Measurements from ENCODE around the gene IDNK. TPM values are rescaled to one million over a fixed set of nuclear protein-coding genes. Genes with fewer than 3 reads are reported as not detected.

Gene IDNK
- total RNA-seq, 1 experiment from 2014 or later = 3.2 TPM

DNA sequence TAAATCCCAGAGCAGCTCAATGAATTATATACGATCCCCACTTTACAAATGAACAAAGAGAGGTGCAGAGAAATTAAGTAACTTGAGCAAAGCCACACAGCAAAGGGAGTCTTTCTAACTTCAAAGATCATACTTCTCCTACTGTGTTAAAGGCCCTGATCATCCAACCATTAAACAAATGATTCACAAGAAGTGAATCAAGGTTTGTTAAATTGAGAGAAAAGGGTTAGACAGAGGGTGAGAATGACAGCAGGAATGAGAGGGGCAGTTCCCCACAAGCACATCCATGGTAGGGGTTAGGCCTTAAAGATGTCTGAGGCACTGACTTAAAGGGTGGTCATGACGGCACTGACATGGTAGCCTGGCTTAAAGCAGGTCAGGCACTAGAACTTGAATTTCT lies 10.7 kb downstream of the IDNK start:
- DNase-seq (ENCODE audit: low read depth) = no peak

DNA sequence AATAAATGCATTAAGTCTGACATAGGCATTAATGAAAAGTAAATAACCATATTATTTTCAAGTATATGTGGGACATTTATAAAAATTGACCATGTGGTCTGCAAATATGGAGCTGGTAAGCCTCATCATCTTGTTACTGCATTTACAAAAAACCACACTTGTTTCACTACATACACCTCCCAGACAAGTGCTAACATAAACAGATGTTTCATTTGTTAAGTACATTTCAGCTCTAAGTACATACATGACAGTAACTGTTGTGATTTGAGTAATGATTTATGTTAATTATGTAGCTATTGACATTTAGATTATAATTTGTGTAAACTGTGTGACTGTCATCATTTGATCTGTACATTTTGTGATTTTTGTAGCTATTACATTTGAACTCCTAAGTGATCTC lies 13.9 kb downstream of the IDNK start:
- no peak for DNase-seq (ENCODE audit: low read depth)

DNA sequence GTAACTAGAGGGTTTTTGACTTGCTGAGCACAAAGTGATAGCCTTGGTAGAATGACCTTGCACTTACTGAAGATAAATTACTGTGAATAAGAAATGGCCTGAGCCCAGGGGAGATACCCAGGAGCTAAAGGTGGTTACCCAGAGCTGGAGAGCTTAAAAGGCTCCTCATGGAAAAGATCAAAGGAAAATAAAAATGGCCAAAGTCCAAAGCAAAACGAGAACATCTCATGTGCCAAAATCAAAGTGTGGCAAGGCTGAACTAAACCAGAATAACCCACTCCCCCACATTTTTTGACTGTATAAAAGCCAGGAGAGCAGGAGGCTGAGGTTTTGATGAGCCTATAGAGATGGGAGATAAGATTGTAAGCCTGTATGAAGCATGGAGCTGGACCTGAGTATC lies 14.4 kb downstream of the IDNK start:
- DNase-seq (ENCODE audit: low read depth) = no peak

DNA sequence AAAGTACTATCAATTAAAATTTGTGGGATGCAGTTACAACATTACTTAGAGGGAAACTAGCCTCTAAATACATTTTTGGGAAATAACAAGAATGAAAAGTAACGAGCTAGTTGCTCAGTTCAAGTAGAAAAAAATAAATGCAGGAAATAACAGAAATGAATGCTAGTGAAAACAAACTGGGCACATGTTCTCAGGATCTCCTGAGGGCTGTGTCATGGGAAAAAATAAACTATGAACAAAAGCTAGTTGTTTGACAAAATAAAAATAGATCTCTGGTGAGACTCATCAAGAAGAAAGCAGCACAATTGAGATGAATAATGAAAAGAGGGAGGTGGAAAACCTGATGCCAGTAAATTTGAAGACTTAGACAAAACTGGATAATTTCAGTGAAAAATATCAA lies 16.3 kb downstream of the IDNK start:
- DNase-seq (ENCODE audit: low read depth) = no peak

DNA sequence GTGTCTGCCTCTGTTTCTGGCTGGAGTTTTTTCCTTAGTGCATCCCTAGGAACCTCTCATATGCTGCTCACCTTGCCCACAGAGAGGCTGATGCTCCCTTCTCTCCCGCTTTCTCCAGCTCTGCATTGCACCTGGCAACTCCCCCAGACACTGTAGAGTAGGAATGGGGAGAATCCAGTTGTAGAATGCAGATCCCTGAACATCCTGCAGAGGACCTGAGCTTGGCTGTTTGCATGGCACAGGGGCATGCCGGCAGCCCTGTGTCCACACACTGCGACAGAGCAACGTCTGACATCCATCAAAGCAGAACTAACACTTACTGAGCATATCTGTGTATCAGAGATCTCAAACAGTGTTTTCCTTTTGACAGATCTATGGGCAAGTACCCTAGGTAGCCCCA lies 19.9 kb downstream of the IDNK start:
- DNase-seq (ENCODE audit: low read depth) = no peak

DNA sequence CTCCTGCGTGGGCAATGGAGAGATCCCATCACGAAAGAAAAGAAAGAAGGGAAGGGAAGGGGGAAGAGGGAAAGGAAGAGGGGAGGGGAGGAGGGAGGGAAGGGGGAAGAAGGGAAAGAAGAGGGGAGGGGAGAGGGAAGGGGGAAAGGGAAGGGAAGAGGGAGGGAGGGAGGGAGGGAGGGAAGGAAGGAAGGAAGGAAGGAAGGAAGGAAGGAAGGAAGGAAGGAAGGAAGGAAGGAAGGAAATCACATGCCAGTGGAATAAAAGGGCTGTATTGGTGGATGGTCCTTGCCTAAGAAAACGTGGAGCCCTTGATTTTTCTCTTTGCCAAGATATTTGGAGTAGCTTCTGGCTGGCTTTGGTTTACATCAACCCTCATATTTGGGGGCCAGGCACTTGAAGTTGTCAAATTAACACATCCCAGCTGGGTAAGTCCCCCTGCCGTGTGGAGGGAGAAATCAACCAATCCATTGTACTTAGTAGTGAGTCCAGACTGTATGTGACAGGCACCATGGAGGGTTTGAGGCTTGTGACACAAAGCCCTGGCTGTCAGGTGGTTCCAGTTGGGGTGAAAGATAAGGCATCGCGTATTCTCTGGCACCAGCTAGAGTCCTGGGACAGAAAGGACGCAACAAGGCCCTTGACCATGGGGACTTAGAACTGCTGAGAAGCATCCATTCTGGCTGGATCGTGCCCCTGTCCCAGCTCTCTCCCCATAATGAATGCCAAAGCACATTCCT lies 23.7 kb downstream of the IDNK start:
- no peak for DNase-seq (ENCODE audit: low read depth)

DNA sequence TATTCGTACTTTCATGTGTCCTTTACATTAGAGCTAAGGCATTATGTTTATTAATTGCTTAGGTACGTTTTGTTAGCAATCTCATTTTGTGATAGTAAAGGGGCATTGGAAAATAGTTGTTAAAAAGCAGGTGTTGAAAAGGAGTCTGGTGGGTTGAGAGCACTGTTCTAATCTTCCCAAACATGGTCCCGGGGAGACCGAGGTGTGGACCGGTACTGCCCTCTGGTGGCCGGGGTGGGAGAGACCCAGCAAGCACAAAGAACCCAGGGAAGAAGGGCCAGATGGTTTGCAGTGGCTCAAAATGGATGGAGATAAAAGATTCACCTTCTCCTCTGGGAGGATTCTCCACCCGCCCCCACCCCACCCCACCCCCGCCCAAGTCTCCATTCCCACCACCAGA lies 26.1 kb downstream of the IDNK start:
- DNase-seq (ENCODE audit: low read depth) = peak; percentile 33

DNA sequence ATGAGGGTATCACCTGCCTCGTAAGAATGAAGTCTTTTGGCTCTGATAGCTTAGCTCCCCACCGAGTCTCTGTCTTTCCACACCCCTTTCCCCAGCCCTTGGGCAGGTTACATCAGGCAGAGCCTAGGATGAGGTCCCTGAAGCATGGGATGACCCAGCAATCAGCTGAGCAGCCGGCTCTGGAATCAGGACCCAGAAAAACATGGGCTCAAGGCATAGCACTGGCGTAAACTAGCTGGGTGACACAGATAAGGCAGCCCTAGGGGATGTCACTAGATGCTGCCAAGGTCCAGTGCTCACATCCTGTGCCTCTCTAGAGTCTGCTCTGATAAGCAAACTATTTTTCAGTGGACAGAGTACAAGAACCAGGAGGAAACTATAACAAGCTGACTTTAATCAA lies 26.6 kb downstream of the IDNK start:
- DNase-seq (ENCODE audit: low read depth) = no peak

DNA sequence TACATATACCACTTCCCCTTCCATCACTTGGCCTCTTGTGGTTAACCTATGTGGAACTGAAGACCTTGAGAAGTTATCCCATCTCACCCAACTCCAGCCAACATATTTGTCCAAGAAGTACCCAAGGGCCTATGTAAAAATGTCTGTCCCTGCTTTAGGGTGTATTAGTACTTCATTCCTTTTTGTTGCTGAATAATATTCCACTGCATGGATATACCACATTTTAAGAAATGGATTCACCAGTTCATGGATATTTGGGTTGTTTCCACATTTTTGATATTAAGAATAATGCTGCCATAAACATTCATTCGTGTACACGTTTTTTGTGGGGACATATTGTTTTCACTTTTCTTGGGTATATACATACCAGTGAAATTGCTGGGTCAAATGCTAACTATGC lies 28.6 kb downstream of the IDNK start:
- DNase-seq (ENCODE audit: low read depth) = no peak

DNA sequence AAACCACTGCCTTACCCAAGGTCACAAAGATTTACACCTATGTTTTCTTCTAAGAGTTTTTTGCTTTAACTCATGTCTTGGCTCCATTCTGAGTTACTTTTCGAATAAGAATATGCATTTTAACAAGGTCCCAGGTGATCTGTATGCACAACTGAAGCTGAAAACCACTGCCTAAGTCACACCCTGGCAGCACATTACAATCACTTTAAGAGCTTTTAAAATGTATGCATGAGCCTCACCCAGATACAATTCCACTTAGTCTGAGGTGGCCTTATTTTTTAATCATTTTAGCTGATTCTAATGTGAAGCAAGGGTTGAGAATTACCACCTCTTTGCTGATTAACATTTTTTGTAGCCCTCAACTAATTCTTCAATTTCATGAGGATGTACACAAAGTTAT lies 29.5 kb downstream of the IDNK start:
- DNase-seq (ENCODE audit: low read depth) = no peak

DNA sequence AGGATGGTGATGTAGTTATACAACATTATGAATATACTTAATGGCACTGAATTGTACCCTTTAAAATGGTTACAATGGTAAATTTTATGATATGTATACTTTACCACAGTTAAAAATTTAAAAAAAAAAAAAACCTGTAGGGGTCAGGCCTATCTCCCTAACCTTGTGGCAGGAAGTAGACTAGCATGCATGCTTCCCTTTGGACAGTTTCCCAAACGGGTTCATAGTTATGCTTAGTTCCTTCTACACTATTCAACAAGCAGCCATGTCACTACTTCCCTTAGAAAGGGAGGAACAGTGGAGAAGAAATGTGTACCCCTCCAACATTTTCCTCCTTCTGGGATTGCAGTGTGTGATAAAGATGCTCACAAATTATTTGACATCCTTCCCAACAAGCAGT lies 32.5 kb downstream of the IDNK start:
- DNase-seq (ENCODE audit: low read depth) = no peak

DNA sequence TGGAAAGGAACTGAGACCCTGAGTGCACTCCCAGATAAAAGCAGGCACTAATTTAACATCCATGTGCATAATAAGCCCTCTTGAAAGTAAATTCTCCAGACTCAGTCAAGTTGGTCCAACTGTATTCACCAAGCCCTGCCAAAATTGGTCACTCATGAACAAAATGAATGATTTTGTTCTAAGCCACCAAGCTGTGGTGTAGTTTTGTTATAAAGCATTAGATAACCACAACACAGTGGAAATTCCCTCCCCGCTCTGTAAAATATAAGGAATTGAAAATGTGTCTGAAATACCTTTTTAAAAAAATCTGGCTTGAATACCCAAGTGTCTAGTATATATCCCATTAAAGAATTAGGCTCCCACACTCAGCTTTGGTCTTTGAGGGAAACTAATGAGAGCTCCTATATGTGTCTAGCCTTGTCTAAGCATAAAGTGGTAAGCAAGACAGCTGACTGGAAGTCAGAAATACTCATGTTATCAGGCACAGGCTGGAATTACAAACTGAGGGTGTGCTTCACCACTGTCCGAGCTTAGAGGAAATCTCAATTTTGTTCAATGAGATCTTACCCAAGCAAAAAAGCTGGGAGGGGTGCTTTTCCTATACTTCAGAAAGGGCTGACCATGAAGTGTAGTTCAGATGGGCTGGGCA lies 33.2 kb downstream of the IDNK start:
- DNase-seq (ENCODE audit: low read depth) = no peak

DNA sequence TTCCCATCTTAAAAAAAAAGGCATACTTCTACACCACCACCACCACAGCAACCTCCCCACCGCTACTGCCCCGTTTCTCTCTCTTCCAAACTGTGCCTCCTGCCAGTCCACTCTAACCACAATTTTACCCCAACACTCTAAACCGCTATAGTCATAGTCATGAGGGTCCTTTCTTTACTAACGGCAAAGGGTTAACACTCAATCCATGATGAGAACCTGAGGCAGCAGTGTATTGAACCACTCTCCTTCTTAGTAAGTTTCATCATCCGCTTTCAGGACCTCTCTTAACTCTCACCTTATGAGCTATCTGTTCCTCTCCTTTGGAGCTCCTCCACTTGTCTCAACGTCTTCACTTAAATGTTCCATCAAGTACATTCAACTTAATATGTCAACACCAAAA lies 34.0 kb downstream of the IDNK start:
- no peak for DNase-seq (ENCODE audit: low read depth)

DNA sequence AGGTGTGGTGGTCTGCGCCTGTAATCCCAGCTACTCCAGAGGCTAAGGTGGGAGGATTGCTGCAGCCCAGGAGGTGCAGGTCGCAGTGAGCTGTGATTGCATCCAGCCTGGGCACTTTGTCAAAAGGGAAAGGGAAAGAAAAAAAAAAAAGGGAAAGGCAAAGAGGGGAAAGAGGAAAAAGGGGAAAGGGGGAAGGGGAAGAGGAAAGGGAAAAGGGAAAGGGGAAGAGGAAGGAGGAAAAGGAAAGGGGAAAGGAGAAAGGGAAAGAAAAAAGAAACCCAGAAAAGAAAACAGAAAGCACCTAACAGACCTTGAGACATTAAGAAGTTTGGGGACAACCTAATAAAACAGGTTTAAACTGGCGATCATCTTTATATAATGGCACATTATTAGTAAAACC lies 40.0 kb downstream of the IDNK start:
- no peak for DNase-seq (ENCODE audit: low read depth)

DNA sequence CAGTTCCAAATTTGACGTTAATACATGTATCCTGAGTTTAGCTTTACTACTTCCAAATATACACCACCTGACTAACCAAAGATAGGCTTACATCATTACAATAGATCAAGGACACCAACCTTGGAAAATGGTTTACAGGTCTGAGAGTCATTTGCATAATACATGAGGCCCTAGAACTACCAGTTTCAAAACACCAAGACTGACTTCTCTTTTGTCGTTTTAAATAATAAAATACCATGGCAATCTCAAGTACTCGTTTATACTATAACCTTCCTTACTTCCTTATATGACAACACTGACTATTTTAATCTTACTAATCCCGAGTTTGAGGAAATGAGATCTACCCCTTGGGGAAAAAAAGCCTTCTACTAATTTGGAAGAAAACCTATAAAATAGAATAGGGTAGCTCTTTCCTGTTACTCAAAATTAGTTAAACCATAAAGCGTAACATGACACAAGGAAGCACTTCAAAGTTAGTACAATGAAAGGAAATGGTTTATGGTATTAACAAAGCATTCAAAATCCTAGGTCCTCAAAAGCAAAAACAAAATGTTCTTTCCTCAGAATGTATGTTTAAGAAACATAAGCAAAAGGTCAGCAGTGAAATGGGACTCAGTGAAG lies 42.7 kb downstream of the IDNK start:
- no peak for DNase-seq (ENCODE audit: low read depth)

DNA sequence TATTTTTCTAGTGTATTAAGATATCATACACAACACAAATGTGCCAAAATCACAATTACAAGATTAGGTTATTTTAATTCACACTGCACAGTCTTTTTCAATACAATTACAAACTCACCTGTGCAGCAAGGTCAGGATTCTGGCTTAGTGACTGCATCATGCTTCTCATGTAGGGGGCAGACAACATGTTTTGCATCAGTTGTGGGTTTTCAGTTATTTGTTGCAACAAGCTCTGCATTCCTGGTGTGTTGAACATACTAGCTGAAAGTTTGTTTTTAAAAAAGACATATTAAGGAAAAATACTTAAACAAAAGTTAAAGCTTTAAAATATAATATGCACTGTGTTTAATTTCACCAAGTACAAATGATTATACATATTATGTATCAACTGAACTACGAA lies 46.1 kb downstream of the IDNK start:
- DNase-seq (ENCODE audit: low read depth) = no peak

DNA sequence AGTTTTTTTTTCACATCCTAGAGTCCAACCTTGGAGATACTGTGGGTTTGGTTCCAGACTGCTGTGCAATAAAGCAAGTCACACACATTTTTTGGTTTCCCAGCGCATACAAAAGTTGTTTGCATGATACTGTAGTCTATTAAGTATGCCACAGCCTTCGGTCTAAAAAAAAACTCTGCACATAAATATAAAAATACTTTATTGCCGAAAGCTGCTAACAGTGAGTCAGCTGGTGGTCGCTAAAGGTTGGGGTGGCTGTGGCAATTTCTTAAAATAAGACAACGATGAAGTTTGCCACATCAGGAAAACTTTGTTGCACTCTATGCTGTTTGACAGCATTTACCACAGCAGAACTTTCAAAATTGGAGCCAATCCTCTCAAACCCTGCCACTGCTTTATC lies 47.4 kb downstream of the IDNK start:
- no peak for DNase-seq (ENCODE audit: low read depth)

DNA sequence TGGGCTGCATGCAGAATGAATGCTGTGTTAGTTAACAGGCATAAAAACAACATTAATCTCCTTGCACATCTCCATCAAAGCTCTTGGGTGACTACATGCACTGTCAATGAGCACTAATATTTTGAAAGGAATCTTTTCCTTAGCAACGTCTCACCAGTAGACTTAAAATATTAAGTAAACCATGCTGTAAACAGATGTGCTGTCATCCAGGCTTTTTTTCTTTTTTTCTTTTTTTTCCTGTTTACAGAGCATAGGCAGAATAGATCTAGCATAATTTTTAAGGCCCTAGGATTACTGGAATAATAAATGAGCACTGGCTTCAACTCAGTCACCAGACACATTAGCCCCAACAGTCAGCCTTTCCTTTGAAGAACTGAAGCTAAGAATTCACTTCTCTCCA lies 48.5 kb downstream of the IDNK start:
- DNase-seq (ENCODE audit: low read depth) = no peak

DNA sequence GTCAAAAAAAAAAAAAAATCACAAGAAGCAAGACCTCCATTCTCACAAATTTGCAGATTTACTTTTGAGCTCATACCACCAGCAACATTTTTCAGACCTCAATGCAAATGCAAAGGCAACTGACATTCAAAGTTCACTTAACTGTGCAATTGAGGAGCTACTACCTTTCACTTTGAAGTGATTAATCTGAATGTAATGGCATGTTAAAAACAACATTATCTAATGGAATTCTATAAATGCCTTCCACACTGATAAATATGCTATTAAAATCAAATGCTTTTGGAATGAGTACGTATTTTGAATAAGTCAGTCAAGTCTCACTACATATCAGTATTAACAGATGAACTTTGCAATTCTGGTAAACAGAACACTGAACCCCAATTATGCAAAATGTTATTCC lies 52.5 kb downstream of the IDNK start:
- DNase-seq (ENCODE audit: low read depth) = no peak

DNA sequence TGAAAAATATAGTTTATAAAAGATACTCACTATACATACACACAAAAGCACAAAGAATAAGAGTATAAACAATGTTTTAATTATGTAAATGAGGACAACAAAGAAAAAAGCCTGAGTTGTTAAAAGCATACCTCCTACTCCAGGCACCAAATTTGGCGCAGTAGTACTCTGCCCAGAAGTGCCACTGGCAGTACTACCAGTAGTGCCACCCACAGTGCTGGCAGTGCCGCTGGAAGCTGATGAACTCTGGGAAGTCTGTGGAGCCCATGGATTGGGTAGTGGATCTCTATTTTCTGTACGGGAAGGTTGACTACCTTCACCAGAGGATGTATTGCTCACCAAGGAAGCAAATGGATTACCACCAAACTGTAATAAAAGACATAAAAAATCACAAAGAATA lies 54.7 kb downstream of the IDNK start:
- DNase-seq (ENCODE audit: low read depth) = no peak

DNA sequence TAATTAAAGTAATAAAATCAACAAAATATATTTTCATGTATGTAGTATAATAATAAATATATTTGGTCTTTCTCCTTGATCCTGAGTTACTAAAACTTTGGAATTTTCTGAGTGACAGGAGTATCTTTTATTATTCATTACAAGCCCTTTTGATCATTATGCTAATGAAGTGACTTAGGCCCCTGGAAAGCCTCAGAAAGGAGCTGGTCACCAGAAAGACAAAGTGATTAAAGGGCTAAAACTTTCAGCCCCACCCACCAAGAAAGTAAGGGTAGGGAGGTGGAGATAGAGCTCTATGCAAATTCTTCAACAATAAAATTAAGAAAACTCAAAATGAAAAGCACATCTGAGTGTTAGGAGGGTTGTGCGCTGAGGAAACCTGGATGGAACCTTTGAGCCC lies 57.3 kb downstream of the IDNK start:
- DNase-seq (ENCODE audit: low read depth) = no peak

DNA sequence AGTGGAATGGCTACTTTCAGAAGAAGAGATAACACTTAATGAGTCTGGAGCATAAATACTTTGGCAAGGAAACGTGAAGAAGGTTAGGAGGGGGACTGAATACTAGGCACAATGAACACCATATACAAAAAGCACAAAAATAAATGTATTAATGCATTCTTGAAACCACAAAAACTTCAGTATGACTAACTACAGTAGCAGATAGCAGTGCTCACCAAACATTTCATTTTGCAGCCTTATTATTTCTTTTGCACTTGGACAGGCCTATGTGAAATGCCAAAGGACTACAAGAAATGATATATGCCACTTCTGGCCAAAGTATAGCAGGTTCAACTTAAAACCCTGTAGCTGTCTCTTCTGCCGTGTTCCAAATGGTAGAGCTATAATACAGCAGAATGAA lies 58.5 kb downstream of the IDNK start:
- no peak for DNase-seq (ENCODE audit: low read depth)

DNA sequence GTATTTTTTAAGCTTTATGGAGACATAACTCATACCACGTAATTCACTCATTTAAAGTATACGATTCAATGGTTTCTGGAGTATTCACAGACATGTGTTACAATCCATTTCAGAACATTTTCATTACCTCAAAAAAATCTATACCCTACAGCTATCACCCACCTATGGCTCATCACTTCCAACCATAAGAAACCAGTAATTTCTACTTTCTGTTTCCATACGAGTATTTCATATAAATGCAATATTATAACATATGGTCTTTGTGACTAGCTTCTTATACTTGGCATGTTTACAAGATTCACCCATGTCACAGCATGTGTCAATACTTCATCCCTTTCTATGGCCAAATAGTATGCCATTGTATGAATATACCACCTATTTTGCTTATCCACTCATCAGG lies 66.0 kb downstream of the IDNK start:
- DNase-seq (ENCODE audit: low read depth) = no peak

DNA sequence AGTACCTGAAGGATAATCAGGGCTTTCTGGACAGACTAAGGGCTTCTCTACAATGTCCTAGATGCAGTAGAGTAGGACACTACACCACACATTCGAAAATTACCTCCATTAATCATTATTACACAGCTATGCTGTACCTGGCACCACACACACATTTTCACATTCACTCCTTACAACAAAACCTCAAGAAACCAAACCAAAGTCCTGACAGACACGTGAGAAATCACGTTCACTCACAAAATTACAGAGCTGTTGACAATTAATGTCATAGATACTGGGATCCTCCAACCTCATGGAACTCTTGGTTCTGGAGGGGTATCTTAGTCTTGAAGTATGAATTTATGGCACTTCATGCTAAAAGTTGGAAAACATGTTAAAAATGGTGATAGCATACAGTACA lies 68.5 kb downstream of the IDNK start:
- DNase-seq (ENCODE audit: low read depth) = no peak

All from M059J (cell line).